ENCODE data around the gene PTPRD.

Gene PTPRD

GRCh38 chr9:8655071-8655470 lies 1957.7 kb downstream of the PTPRD start:
- TF ChIP-seq FOXP2 (optimal IDR thresholded peaks at IDR 0.05; ENCODE audit: borderline replicate concordance, extremely low read depth, extremely low read length, insufficient read depth) (no peak), TAF1 (IDR thresholded peaks at IDR 0.05; ENCODE audit: borderline replicate concordance, insufficient read depth, low read length) (no peak), POLR2AphosphoS5 (IDR thresholded peaks at IDR 0.05; ENCODE audit: low read depth, low read length) (no peak), SIN3A (IDR thresholded peaks at IDR 0.05; ENCODE audit: borderline replicate concordance, insufficient read depth, low read length) (no peak), REST (IDR thresholded peaks at IDR 0.05; ENCODE audit: insufficient read depth in 1 of 2, low read depth in 2 of 2, low read length in 2 of 2) (no peak)

- no peak for TF ChIP-seq FOXP2 (optimal IDR thresholded peaks at IDR 0.05; ENCODE audit: borderline replicate concordance, extremely low read depth, extremely low read length, insufficient read depth)
- TF ChIP-seq REST (IDR thresholded peaks at IDR 0.05; ENCODE audit: insufficient read depth in 1 of 2, low read depth in 2 of 2, low read length in 2 of 2): no peak
- no peak for TF ChIP-seq POLR2AphosphoS5 (IDR thresholded peaks at IDR 0.05; ENCODE audit: low read depth, low read length)
- TF ChIP-seq TAF1 (IDR thresholded peaks at IDR 0.05; ENCODE audit: borderline replicate concordance, insufficient read depth, low read length): no peak
- TF ChIP-seq SIN3A (IDR thresholded peaks at IDR 0.05; ENCODE audit: borderline replicate concordance, insufficient read depth, low read length): no peak
These were observed 1958.9 kb downstream of the PTPRD start for GRCh38 chr9:8653855-8654254.

GRCh38 chr9:8653111-8653510 lies 1959.7 kb downstream of the PTPRD start:
- TF ChIP-seq TAF1 (IDR thresholded peaks at IDR 0.05; ENCODE audit: borderline replicate concordance, insufficient read depth, low read length) (no peak), POLR2AphosphoS5 (IDR thresholded peaks at IDR 0.05; ENCODE audit: low read depth, low read length) (no peak), SIN3A (IDR thresholded peaks at IDR 0.05; ENCODE audit: borderline replicate concordance, insufficient read depth, low read length) (no peak), FOXP2 (optimal IDR thresholded peaks at IDR 0.05; ENCODE audit: borderline replicate concordance, extremely low read depth, extremely low read length, insufficient read depth) (no peak), REST (IDR thresholded peaks at IDR 0.05; ENCODE audit: insufficient read depth in 1 of 2, low read depth in 2 of 2, low read length in 2 of 2) (no peak)

GRCh38 chr9:8652255-8652654 lies 1960.5 kb downstream of the PTPRD start:
- no peak for TF ChIP-seq TAF1 (IDR thresholded peaks at IDR 0.05; ENCODE audit: borderline replicate concordance, insufficient read depth, low read length)
- TF ChIP-seq POLR2AphosphoS5 (IDR thresholded peaks at IDR 0.05; ENCODE audit: low read depth, low read length): no peak
- TF ChIP-seq FOXP2 (optimal IDR thresholded peaks at IDR 0.05; ENCODE audit: borderline replicate concordance, extremely low read depth, extremely low read length, insufficient read depth): no peak
- no peak for TF ChIP-seq SIN3A (IDR thresholded peaks at IDR 0.05; ENCODE audit: borderline replicate concordance, insufficient read depth, low read length)
- no peak for TF ChIP-seq REST (IDR thresholded peaks at IDR 0.05; ENCODE audit: insufficient read depth in 1 of 2, low read depth in 2 of 2, low read length in 2 of 2)

GRCh38 chr9:8651846-8652215 lies 1961.0 kb downstream of the PTPRD start:
- TF ChIP-seq REST (IDR thresholded peaks at IDR 0.05; ENCODE audit: insufficient read depth in 1 of 2, low read depth in 2 of 2, low read length in 2 of 2) (no peak), SIN3A (IDR thresholded peaks at IDR 0.05; ENCODE audit: borderline replicate concordance, insufficient read depth, low read length) (no peak), POLR2AphosphoS5 (IDR thresholded peaks at IDR 0.05; ENCODE audit: low read depth, low read length) (no peak), FOXP2 (optimal IDR thresholded peaks at IDR 0.05; ENCODE audit: borderline replicate concordance, extremely low read depth, extremely low read length, insufficient read depth) (no peak), TAF1 (IDR thresholded peaks at IDR 0.05; ENCODE audit: borderline replicate concordance, insufficient read depth, low read length) (no peak)

Data from PFSK-1 (cell line).